Natural killer cell (primary cell): ENCODE data around the gene TCIRG1. TPM values are rescaled to one million over a fixed set of nuclear protein-coding genes. Genes with fewer than 3 reads are reported as not detected.
A peak's percentile ranks its signal among the peaks of the same experiment; 100 is the strongest.

Experiments used
- ATAC-seq, 3 donors: fragments of 150-1000 bp in 2 of 3; fragments of 200-7000 bp in 1 of 3; cut with Tn5 transposase; 1 replicate in 1 of 3; 2 replicates in 2 of 3; pipeline ENCODE4 v1.10.0; 2021; ENCODE audit warnings: mild to moderate bottlenecking in 2 of 3, moderate library complexity in 2 of 3
- DNase-seq, 2 donors: peaks; one replicate each; pipeline versions ENCODE4 v3.0.0 to v3.0.0-alpha.2; 2013 to 2021; ENCODE audit warnings: mixed read lengths in 1 of 2
- H3K27ac ChIP-seq: one replicate; pipeline ENCODE4 v1.5.1; 2013; ENCODE audit warnings: mild to moderate bottlenecking, low read length
- H3K27me3 ChIP-seq: one replicate; pipeline ENCODE4 v1.6.1; 2013; ENCODE audit warnings: low read length; ENCODE audit not compliant: control insufficient read depth, insufficient read depth
- H3K36me3 ChIP-seq: one replicate; pipeline ENCODE4 v1.6.1; 2013; ENCODE audit warnings: low read length; ENCODE audit not compliant: control insufficient read depth, insufficient read depth
- H3K4me1 ChIP-seq: one replicate; pipeline ENCODE4 v1.6.1; 2013; ENCODE audit warnings: low read length; ENCODE audit not compliant: control insufficient read depth, insufficient read depth
- H3K4me3 ChIP-seq: one replicate; pipeline ENCODE4 v1.5.1; 2013; ENCODE audit warnings: low read length
- H3K9me3 ChIP-seq: one replicate; pipeline ENCODE4 v1.6.1; 2013; ENCODE audit warnings: low read length; ENCODE audit not compliant: control insufficient read depth, insufficient read depth
- H3K27ac Mint-ChIP-seq, 2 donors: one replicate each; pipeline ENCODE4 v1.8.0; 2022; ENCODE audit warnings: mild to moderate bottlenecking in 2 of 2, mixed read lengths in 2 of 2, moderate library complexity in 1 of 2
- H3K27me3 Mint-ChIP-seq, 2 donors: one replicate each; pipeline ENCODE4 v1.8.0; 2022; ENCODE audit warnings: low read depth in 2 of 2, mixed read lengths in 2 of 2
- H3K36me3 Mint-ChIP-seq: one replicate; pipeline ENCODE4 v1.8.0; 2022; ENCODE audit warnings: mixed read lengths
- H3K4me1 Mint-ChIP-seq, 2 donors: one replicate each; pipeline ENCODE4 v1.8.0; 2022; ENCODE audit warnings: mixed read lengths in 2 of 2
- H3K4me3 Mint-ChIP-seq: one replicate; pipeline ENCODE4 v1.8.0; 2022; ENCODE audit warnings: mild to moderate bottlenecking, moderate library complexity, mixed read lengths
- H3K9me3 Mint-ChIP-seq, 2 donors: one replicate each; pipeline ENCODE4 v1.8.0; 2022; ENCODE audit warnings: mixed read lengths in 2 of 2
- CTCF ChIP-seq: fragments of 200-600 bp; IDR thresholded peaks from one replicate; pipeline ENCODE4 v1.8.0; 2022; ENCODE audit warnings: antibody characterized with exemption
- WGBS: methylation state at CpG from one replicate; pipeline ENCODE4 v1.1.7; 2013; ENCODE audit warnings: missing lambda C conversion rate; ENCODE audit not compliant: insufficient coverage; 5-methylcytosine and 5-hydroxymethylcytosine counted together
- intact Hi-C: fragments of 100-400 bp; cut with micrococcal nuclease; formaldehyde crosslinking; loops from one replicate; pipeline ENCODE4 v1.14.2; 2022
- total RNA-seq, 4 donors: library from RNA; stranded (reverse); fragments of 120-200 nt in 1 of 4; gene quantifications; one replicate each; pipeline versions ENCODE4 v1.2.3 to v1.2.4, GENCODE V29; 2013 to 2022

The TCIRG1 gene
- total RNA-seq, 3 donors from 2014 or later (not counting 1 experiment from before 2014, with no cell fraction given) = 438 to 480 (median 465) TPM

GRCh38 chr11:68008381-68009337, 30.2 kb upstream of the TCIRG1 start:
- Histone ChIP-seq H3K36me3 (no peaks in the 10 kb centered on the region), H3K9me3 (no peaks in the 10 kb centered on the region), H3K4me3 (no peak overlapping the region), H3K4me1 (peaks cover 64% of the 10 kb centered on the region), H3K27me3 (no peaks in the 10 kb centered on the region), H3K27ac (no peak overlapping the region)
- Mint-ChIP-seq H3K36me3 (no peaks in the 10 kb centered on the region), H3K27me3 (no peaks in the 10 kb centered on the region), H3K9me3 (no peaks in the 10 kb centered on the region), H3K4me3 (peak overlapping the region; percentile 47), H3K4me1 (peaks cover 21 to 39% of the 10 kb centered on the region in 2 donors), H3K27ac (peak overlapping the region in 1 of 2 donors; percentile 88)
- intact Hi-C loops = loop anchor here (10.0 kb wide), 1 partner anchor 196 kb away; no protein-coding TSS in a partner anchor
- DNase-seq (no peak), ATAC-seq (peak in 1 of 3 donors; percentile 31)
- TF ChIP-seq CTCF = no peak
- 64% methylated on average over 25 of the region's 27 CpGs for WGBS

GRCh38 chr11:68009391-68010089, 29.3 kb upstream of the TCIRG1 start:
- Histone ChIP-seq H3K27ac (peak overlapping the region; percentile 34), H3K9me3 (no peaks in the 10 kb centered on the region), H3K4me3 (no peak overlapping the region), H3K27me3 (no peaks in the 10 kb centered on the region), H3K36me3 (no peaks in the 10 kb centered on the region), H3K4me1 (peaks cover 58% of the 10 kb centered on the region)
- peak overlapping the region; percentile 74 for H3K4me3 Mint-ChIP-seq
- intact Hi-C loops = loop anchor here (10.0 kb wide), 1 partner anchor 195 kb away; no protein-coding TSS in a partner anchor
- H3K4me1 Mint-ChIP-seq = peaks cover 21 to 32% of the 10 kb centered on the region in 2 donors
- no peaks in the 10 kb centered on the region for H3K27me3 Mint-ChIP-seq
- peak overlapping the region in 1 of 2 donors; percentile 88 for H3K27ac Mint-ChIP-seq
- 50% methylated on average over 10 of the region's 12 CpGs for WGBS
- peak in 1 of 3 donors; percentile 38 for ATAC-seq
- no peaks in the 10 kb centered on the region for H3K36me3 Mint-ChIP-seq
- DNase-seq = no peak
- TF ChIP-seq CTCF = no peak
- no peaks in the 10 kb centered on the region for H3K9me3 Mint-ChIP-seq

- Histone ChIP-seq H3K4me3 (peak within 1 kb of the TSS; percentile 8), H3K4me1 (peaks cover 54% of the 10 kb centered on the region), H3K27me3 (no peaks in the 10 kb centered on the region), H3K36me3 (no peaks in the 10 kb centered on the region), H3K9me3 (no peaks in the 10 kb centered on the region), H3K27ac (peak within 1 kb of the TSS; percentile 47)
- Mint-ChIP-seq H3K4me1 (peaks cover 21 to 26% of the 10 kb centered on the region in 2 donors), H3K36me3 (no peaks in the 10 kb centered on the region), H3K9me3 (no peaks in the 10 kb centered on the region), H3K27ac (peak within 1 kb of the TSS in 1 of 2 donors; percentile 88), H3K27me3 (no peaks in the 10 kb centered on the region), H3K4me3 (peak within 1 kb of the TSS; percentile 74)
- intact Hi-C loops = no loop called here
- no peak for TF ChIP-seq CTCF
- DNase-seq = no peak
- 49% methylated on average over 33 of the region's 33 CpGs for WGBS
- peak; percentile 40 to 75 (median 69) for ATAC-seq
Measured at GRCh38 chr11:68010090-68011041, 28.5 kb upstream of the TCIRG1 start, which contains the start of gene ALDH3B1. Gene ALDH3B1 (plus strand): TSS chr11:68010327. CDS start chr11:68015298, 4,971 bp downstream.
